CD4-positive, alpha-beta T cell (primary cell): ENCODE data around the gene AVPR1A. TPM values are rescaled to one million over a fixed set of nuclear protein-coding genes. Genes with fewer than 3 reads are reported as not detected.

Experiments
- ATAC-seq: fragments of 200-7000 bp; cut with Tn5 transposase; one replicate; pipeline ENCODE4 v1.10.0; 2022; ENCODE audit warnings: mild to moderate bottlenecking; ENCODE audit not compliant: poor library complexity
- CTCF ChIA-PET: fragments of 350-600 bp; sonication (Branson Sonifier 250); formaldehyde crosslinking; loops from one replicate; lab custom pipeline; 2021; ENCODE audit warnings: antibody characterized with exemption, inconsistent platforms; lab: Charles Lee
- POLR2A ChIA-PET: fragments of 350-600 bp; sonication (Branson Sonifier 250); formaldehyde crosslinking; loops from one replicate; lab custom pipeline; 2021; ENCODE audit warnings: antibody characterized with exemption, inconsistent platforms; lab: Charles Lee
- DNase-seq, 14 experiments: peaks; one replicate each; pipeline ENCODE4 v3.0.0-alpha.2; 2013 to 2020; ENCODE audit warnings: mixed read lengths in 2 of 14
- H3K27ac ChIP-seq, 2 donors: one replicate each; pipeline versions ENCODE4 v1.5.1 to v1.7.0; 2013; ENCODE audit warnings: low read length in 2 of 2, low read depth in 1 of 2, mild to moderate bottlenecking in 1 of 2
- H3K27me3 ChIP-seq, 2 experiments: 1 replicate in 1 of 2; 2 replicates in 1 of 2; pipeline versions ENCODE4 v1.6.1 to v1.7.0; 2013; ENCODE audit warnings: low read length in 2 of 2, control low read depth in 1 of 2, mild to moderate bottlenecking in 1 of 2, moderate library complexity in 1 of 2; ENCODE audit not compliant: insufficient read depth in 2 of 2, control insufficient read depth in 1 of 2
- H3K36me3 ChIP-seq: one replicate; pipeline ENCODE4 v1.6.1; 2013; ENCODE audit warnings: low read length, control low read depth; ENCODE audit not compliant: insufficient read depth
- H3K4me1 ChIP-seq: one replicate; pipeline ENCODE4 v1.6.1; 2013; ENCODE audit warnings: low read length, control low read depth; ENCODE audit not compliant: insufficient read depth
- H3K4me3 ChIP-seq: one replicate; pipeline ENCODE4 v1.5.1; 2013; ENCODE audit warnings: mild to moderate bottlenecking, low read length, moderate library complexity
- H3K9me3 ChIP-seq, 2 experiments: 1 replicate in 1 of 2; 2 replicates in 1 of 2; pipeline versions ENCODE4 v1.6.1 to v1.7.0; 2013; ENCODE audit warnings: low read length in 2 of 2, mild to moderate bottlenecking in 2 of 2, control low read depth in 1 of 2, moderate library complexity in 1 of 2; ENCODE audit not compliant: control insufficient read depth in 1 of 2, insufficient read depth in 1 of 2
- H3K27ac Mint-ChIP-seq: one replicate; pipeline ENCODE4 v1.8.0; 2020; ENCODE audit warnings: mixed read lengths
- H3K27me3 Mint-ChIP-seq: one replicate; pipeline ENCODE4 v1.8.0; 2021; ENCODE audit warnings: mixed read lengths
- H3K36me3 Mint-ChIP-seq: one replicate; pipeline ENCODE4 v1.8.0; 2021; ENCODE audit warnings: low read depth, mixed read lengths
- H3K4me1 Mint-ChIP-seq: one replicate; pipeline ENCODE4 v1.8.0; 2021; ENCODE audit warnings: low read depth, mixed read lengths
- H3K4me3 Mint-ChIP-seq: one replicate; pipeline ENCODE4 v1.8.0; 2020; ENCODE audit warnings: mild to moderate bottlenecking, mixed read lengths
- H3K9me3 Mint-ChIP-seq: one replicate; pipeline ENCODE4 v1.8.0; 2020; ENCODE audit warnings: mixed read lengths
- CTCF ChIP-seq: fragments of 200-600 bp; IDR thresholded peaks from one replicate; pipeline ENCODE4 v1.8.0; 2022; ENCODE audit warnings: antibody characterized with exemption, mild to moderate bottlenecking
- intact Hi-C, 2 experiments: fragments of 100-400 bp; cut with DNase I in 1 of 2; cut with micrococcal nuclease in 1 of 2; formaldehyde crosslinking; loops; one replicate each; pipeline versions ENCODE4 v1.15.1 to v1.9.0; 2023 to 2025; cut with DNase I, micrococcal nuclease
- total RNA-seq, 174 experiments: library from RNA in 2 of 174; stranded (reverse) in 2 of 174; gene quantifications; one replicate each; pipeline ENCODE4 v1.2.3 and lab custom pipeline; 2021 to 2026

Gene AVPR1A
- total RNA-seq, 2 experiments from 2014 or later: not detected

GRCh38 chr12:63155375-63155774 is 4.4 kb upstream of the AVPR1A start:
- peaks cover 16% of the 10 kb centered on the region for H3K4me1 Mint-ChIP-seq
- peaks cover 13% of the 10 kb centered on the region for H3K4me1 ChIP-seq
- H3K9me3 ChIP-seq: peaks cover 0 to 14% of the 10 kb centered on the region in 2 experiments
- H3K9me3 Mint-ChIP-seq: no peaks in the 10 kb centered on the region
- no peak for DNase-seq
- intact Hi-C loops: no loop called here
- H3K36me3 Mint-ChIP-seq: no peaks in the 10 kb centered on the region
- peaks cover 24 to 41% of the 10 kb centered on the region in 2 experiments for H3K27me3 ChIP-seq
- no peak for ATAC-seq
- H3K27ac ChIP-seq: no peak overlapping the region
- H3K27me3 Mint-ChIP-seq: peaks cover 43% of the 10 kb centered on the region
- ChIA-PET POLR2A (no interaction called here), CTCF (no interaction called here)
- H3K36me3 ChIP-seq: no peaks in the 10 kb centered on the region
- H3K27ac Mint-ChIP-seq: no peak overlapping the region
- no peak for TF ChIP-seq CTCF
- no peak overlapping the region for H3K4me3 ChIP-seq
- no peak overlapping the region for H3K4me3 Mint-ChIP-seq

GRCh38 chr12:63154560-63154959 is 3.6 kb upstream of the AVPR1A start:
- intact Hi-C loops: no loop called here
- ChIA-PET CTCF (no interaction called here), POLR2A (no interaction called here)
- no peak overlapping the region for H3K4me3 Mint-ChIP-seq
- Histone ChIP-seq H3K4me3 (no peak overlapping the region), H3K9me3 (peaks cover 0 to 22% of the 10 kb centered on the region in 2 experiments), H3K4me1 (peaks cover 14% of the 10 kb centered on the region), H3K27me3 (peaks cover 32 to 49% of the 10 kb centered on the region in 2 experiments), H3K27ac (no peak overlapping the region), H3K36me3 (no peaks in the 10 kb centered on the region)
- H3K36me3 Mint-ChIP-seq: no peaks in the 10 kb centered on the region
- no peak overlapping the region for H3K27ac Mint-ChIP-seq
- peaks cover 16% of the 10 kb centered on the region for H3K4me1 Mint-ChIP-seq
- ATAC-seq (no peak), DNase-seq (no peak)
- peaks cover 50% of the 10 kb centered on the region for H3K27me3 Mint-ChIP-seq
- H3K9me3 Mint-ChIP-seq: no peaks in the 10 kb centered on the region
- TF ChIP-seq CTCF: no peak

DNA sequence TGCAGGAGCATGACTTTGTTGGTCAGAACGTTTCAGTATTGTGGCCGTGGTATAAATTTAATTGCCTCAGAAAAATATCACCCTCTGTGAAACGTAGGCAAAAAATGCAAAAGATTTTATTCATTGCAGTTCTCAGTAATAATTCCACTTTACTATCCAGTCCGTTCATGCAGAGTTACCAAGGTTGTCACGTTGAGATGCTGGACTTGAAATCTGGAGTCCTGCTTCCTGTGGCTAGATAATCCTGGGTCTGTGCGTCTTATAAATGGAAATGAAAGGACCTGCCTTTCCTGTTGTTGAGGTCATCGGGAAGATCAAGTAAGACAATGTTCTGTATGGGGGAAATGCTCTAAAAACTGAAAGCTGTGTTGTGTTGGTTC is 1.3 kb upstream of the AVPR1A start:
- no peak overlapping the region for H3K27ac ChIP-seq
- H3K27me3 ChIP-seq: peaks cover 32 to 58% of the 10 kb centered on the region in 2 experiments
- H3K4me3 ChIP-seq: no peak overlapping the region
- Mint-ChIP-seq H3K36me3 (no peaks in the 10 kb centered on the region), H3K4me1 (peaks cover 16% of the 10 kb centered on the region), H3K27me3 (peaks cover 66% of the 10 kb centered on the region), H3K27ac (no peak overlapping the region), H3K9me3 (no peaks in the 10 kb centered on the region), H3K4me3 (no peak overlapping the region)
- no peak for TF ChIP-seq CTCF
- intact Hi-C loops: no loop called here
- peaks cover 14% of the 10 kb centered on the region for H3K4me1 ChIP-seq
- H3K9me3 ChIP-seq: peaks cover 0 to 22% of the 10 kb centered on the region in 2 experiments
- no peak for ATAC-seq
- DNase-seq: no peak
- ChIA-PET POLR2A (no interaction called here), CTCF (no interaction called here)
- H3K36me3 ChIP-seq: no peaks in the 10 kb centered on the region
